HG03558 (cell line): ENCODE measurements around the gene PHC2.
"Not testable (repeated sequence)": the region's sequence is repeated elsewhere in the genome, so short reads cannot be mapped to it uniquely, and the experiment has no call there.

ENCODE experiments used
- ATAC-seq: cut with Tn5 transposase; IDR thresholded peaks from one replicate; pipeline ENCODE4 v1.9.1; 2021; ENCODE audit warnings: moderate number of reproducible peaks; ENCODE audit not compliant: unreplicated experiment; ENCODE audit errors: extremely low read depth

PHC2 gene

GRCh38 chr1:33301273-33301984 is 129.5 kb downstream of the PHC2 start:
- ATAC-seq = no peak

GRCh38 chr1:33300673-33301072 is 130.2 kb downstream of the PHC2 start:
- ATAC-seq = no peak

- ATAC-seq = no peak
Measured at GRCh38 chr1:33299461-33300155, 131.3 kb downstream of the PHC2 start.

- ATAC-seq = no peak
Measured at GRCh38 chr1:33298623-33299277, 132.1 kb downstream of the PHC2 start.

- ATAC-seq = no peak
Measured at GRCh38 chr1:33297911-33298622, 132.8 kb downstream of the PHC2 start.

- ATAC-seq = no peak
Measured at GRCh38 chr1:33296824-33297223, 134.1 kb downstream of the PHC2 start.

- ATAC-seq = no peak
Measured at GRCh38 chr1:33296082-33296458, 134.8 kb downstream of the PHC2 start.

- ATAC-seq = no peak
Measured at GRCh38 chr1:33295450-33296081, 135.3 kb downstream of the PHC2 start.

GRCh38 chr1:33295023-33295422 is 135.9 kb downstream of the PHC2 start:
- ATAC-seq = no peak

- no peak for ATAC-seq
Measured at GRCh38 chr1:33294071-33295010, 136.6 kb downstream of the PHC2 start.

GRCh38 chr1:33292726-33293340 is 138.1 kb downstream of the PHC2 start:
- no peak for ATAC-seq

- not testable (repeated sequence) for ATAC-seq
Measured at GRCh38 chr1:33290615-33291014, 140.3 kb downstream of the PHC2 start.

GRCh38 chr1:33289858-33290154 is 141.1 kb downstream of the PHC2 start:
- no peak for ATAC-seq

GRCh38 chr1:33288976-33289857 is 141.7 kb downstream of the PHC2 start:
- ATAC-seq = no peak

- ATAC-seq = no peak
Measured at GRCh38 chr1:33287317-33287716, 143.6 kb downstream of the PHC2 start.

GRCh38 chr1:33286451-33287185 is 144.3 kb downstream of the PHC2 start:
- ATAC-seq = no peak

GRCh38 chr1:33284049-33284448 is 146.8 kb downstream of the PHC2 start:
- ATAC-seq = no peak
